ENCODE measurements around the gene LAPTM4A. TPM values are rescaled to one million over a fixed set of nuclear protein-coding genes. Genes with fewer than 3 reads are reported as not detected.

Gene LAPTM4A
- total RNA-seq, 2 donors from 2014 or later, result 145 TPM

GRCh38 chr2:20073460-20073859, 22.0 kb upstream of the LAPTM4A start:
- peaks cover 0 to 4% of the 10 kb centered on the region in 2 donors for H3K9me3 ChIP-seq
- peak overlapping the region; percentile 69 to 82 for H3K27ac ChIP-seq
- H3K4me3 ChIP-seq, result no peak overlapping the region
- no peaks in the 10 kb centered on the region for H3K36me3 ChIP-seq
- no peak for TF ChIP-seq CTCF (IDR thresholded peaks at IDR 0.05)
- peaks cover 0 to 40% of the 10 kb centered on the region in 2 donors for H3K4me1 ChIP-seq
- H3K27me3 ChIP-seq, result no peaks in the 10 kb centered on the region
- no peak for DNase-seq (ENCODE audit: low spot score)

GRCh38 chr2:20072436-20073158, 21.2 kb upstream of the LAPTM4A start:
- Histone ChIP-seq H3K4me3 (no peak overlapping the region), H3K27me3 (no peaks in the 10 kb centered on the region)

GRCh38 chr2:20071397-20072383, 20.3 kb upstream of the LAPTM4A start:
- peak overlapping the region; percentile 69 to 82 for H3K27ac ChIP-seq
- TF ChIP-seq CTCF (IDR thresholded peaks at IDR 0.05), result no peak
- H3K4me1 ChIP-seq, result peaks cover 0 to 41% of the 10 kb centered on the region in 2 donors
- H3K4me3 ChIP-seq, result no peak overlapping the region
- no peaks in the 10 kb centered on the region for H3K36me3 ChIP-seq
- DNase-seq (ENCODE audit: low spot score), result no peak
- no peaks in the 10 kb centered on the region for H3K9me3 ChIP-seq
- H3K27me3 ChIP-seq, result no peaks in the 10 kb centered on the region

More at GRCh38 chr2:20072436-20073158, 21.2 kb upstream of the LAPTM4A start:
- H3K9me3 ChIP-seq, result peaks cover 0 to 3% of the 10 kb centered on the region in 2 donors
- peak overlapping the region; percentile 69 to 82 for H3K27ac ChIP-seq
- no peak for DNase-seq (ENCODE audit: low spot score)
- no peak for TF ChIP-seq CTCF (IDR thresholded peaks at IDR 0.05)
- H3K36me3 ChIP-seq, result no peaks in the 10 kb centered on the region
- H3K4me1 ChIP-seq, result peaks cover 0 to 40% of the 10 kb centered on the region in 2 donors

GRCh38 chr2:20069756-20070155, 18.3 kb upstream of the LAPTM4A start:
- Histone ChIP-seq H3K4me1 (peaks cover 0 to 48% of the 10 kb centered on the region in 2 donors), H3K4me3 (no peak overlapping the region), H3K36me3 (no peaks in the 10 kb centered on the region), H3K27me3 (no peaks in the 10 kb centered on the region), H3K9me3 (no peaks in the 10 kb centered on the region), H3K27ac (no peak overlapping the region)
- DNase-seq (ENCODE audit: low spot score), result no peak
- no peak for TF ChIP-seq CTCF (IDR thresholded peaks at IDR 0.05)

- H3K4me3 ChIP-seq, result no peak overlapping the region
- H3K27me3 ChIP-seq, result no peaks in the 10 kb centered on the region
- H3K4me1 ChIP-seq, result peaks cover 0 to 34% of the 10 kb centered on the region in 2 donors
- no peak for TF ChIP-seq CTCF (IDR thresholded peaks at IDR 0.05)
- peaks cover 0 to 4% of the 10 kb centered on the region in 2 donors for H3K9me3 ChIP-seq
- H3K36me3 ChIP-seq, result no peaks in the 10 kb centered on the region
- H3K27ac ChIP-seq, result no peak overlapping the region
- DNase-seq (ENCODE audit: low spot score), result no peak
These were observed 16.7 kb upstream of the LAPTM4A start for GRCh38 chr2:20067992-20068584.
